ENCODE measurements around the gene SET. TPM values are rescaled to one million over a fixed set of nuclear protein-coding genes. Genes with fewer than 3 reads are reported as not detected.

Gene SET
- total and polyA plus RNA-seq, 2 of the 13 experiments (the other 11 are each of a cell fraction or from before 2014, with no cell fraction given): 94.2 to 611 TPM

DNA sequence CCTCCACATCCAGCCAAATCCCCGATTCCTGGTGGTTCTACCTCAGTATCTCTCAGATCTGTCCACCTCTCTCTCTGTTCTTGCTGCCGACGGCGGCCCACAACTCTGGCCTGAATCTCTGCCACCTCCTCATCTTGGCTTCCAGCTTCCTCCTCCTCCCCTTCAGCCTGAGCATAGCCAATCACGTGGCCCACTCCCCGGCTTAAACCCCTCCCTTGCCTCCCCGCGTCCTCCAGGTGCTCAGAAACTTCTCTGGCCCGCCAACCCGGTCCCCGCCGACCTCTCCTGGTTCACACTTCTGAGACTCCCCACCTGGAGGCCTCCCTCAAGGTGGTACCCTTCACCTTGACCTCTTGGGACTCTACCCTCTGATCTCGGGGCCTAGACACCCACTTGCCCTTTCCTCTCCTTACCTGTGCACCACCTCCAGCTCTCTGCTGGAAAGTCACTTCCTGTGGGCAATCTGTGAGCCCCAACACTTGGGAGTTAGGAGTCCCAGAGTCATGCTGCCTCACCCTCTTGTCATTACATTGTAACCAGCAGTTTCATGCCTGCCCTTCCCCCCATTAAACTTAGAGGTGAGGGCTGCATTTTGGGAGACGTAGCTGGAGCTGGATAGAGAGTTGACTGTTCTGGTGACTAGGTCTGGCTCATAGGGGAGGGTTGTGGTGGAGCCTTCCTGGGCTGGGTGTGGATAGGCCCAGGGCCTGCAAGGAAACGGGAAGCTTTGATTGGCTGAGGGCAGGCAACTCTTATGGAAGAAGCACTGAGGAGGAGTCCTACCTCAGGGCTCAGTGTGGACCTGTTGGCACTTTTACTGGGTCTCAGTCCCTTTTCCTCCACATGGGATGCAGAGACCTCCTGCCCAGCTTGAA is 4.5 kb upstream of the SET start (continued):
- TF ChIP-seq AHDC1 (CRISPR knock-in tag; IDR thresholded peaks at IDR 0.05; ENCODE audit: borderline replicate concordance): no peak
- TF ChIP-seq ARHGAP35 (CRISPR knock-in tag; IDR thresholded peaks at IDR 0.05; ENCODE audit: borderline replicate concordance): no peak
- no peak for TF ChIP-seq NR2F2 (IDR thresholded peaks at IDR 0.05; ENCODE audit: borderline replicate concordance, low read depth)
- no peak for TF ChIP-seq ZNF605 (CRISPR knock-in tag; IDR thresholded peaks at IDR 0.05)
- TF ChIP-seq HNF4G (IDR thresholded peaks at IDR 0.05; ENCODE audit: borderline replicate concordance, low read depth, low read length): no peak
- no peak for TF ChIP-seq HNF4G (CRISPR knock-in tag; IDR thresholded peaks at IDR 0.05; ENCODE audit: borderline replicate concordance, low read depth)
- no peak for TF ChIP-seq U2AF1 (optimal IDR thresholded peaks at IDR 0.05; ENCODE audit: low read depth, low read length)
- peak; percentile 4; the same call in 1 of the 2 replicates for TF ChIP-seq GLI4 (CRISPR knock-in tag; IDR thresholded peaks at IDR 0.05; ENCODE audit: borderline replicate concordance)
- peak; percentile 63; the same call in 1 of the 2 replicates for TF ChIP-seq MAZ (IDR thresholded peaks at IDR 0.05; ENCODE audit: borderline replicate concordance, low read depth, low read length)
- TF ChIP-seq MAZ (CRISPR knock-in tag; IDR thresholded peaks at IDR 0.05; ENCODE audit: low read depth): peak; percentile 73
- TF ChIP-seq ZFY (CRISPR knock-in tag; IDR thresholded peaks at IDR 0.05): peak; percentile 71
- TF ChIP-seq ZNF382 (CRISPR knock-in tag; IDR thresholded peaks at IDR 0.05; ENCODE audit: borderline replicate concordance): no peak
- 0 out of 2 replicates have a peak, but pooled peaks have one; percentile 37 for TF ChIP-seq PAWR (CRISPR knock-in tag; IDR thresholded peaks at IDR 0.05; ENCODE audit: borderline replicate concordance)
- peak; percentile 58 for TF ChIP-seq PHF8 (CRISPR knock-in tag; IDR thresholded peaks at IDR 0.05)
- TF ChIP-seq, protein P1, sequence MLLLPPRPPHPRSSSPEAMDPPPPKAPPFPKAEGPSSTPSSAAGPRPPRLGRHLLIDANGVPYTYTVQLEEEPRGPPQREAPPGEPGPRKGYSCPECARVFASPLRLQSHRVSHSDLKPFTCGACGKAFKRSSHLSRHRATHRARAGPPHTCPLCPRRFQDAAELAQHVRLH (CRISPR knock-in tag; IDR thresholded peaks at IDR 0.05; ENCODE audit: borderline replicate concordance, low read depth): no peak; the same call in 1 of the 2 replicates
- TF ChIP-seq ZZZ3 (CRISPR knock-in tag; IDR thresholded peaks at IDR 0.05; ENCODE audit: borderline replicate concordance): no peak
- TF ChIP-seq, protein P2, sequence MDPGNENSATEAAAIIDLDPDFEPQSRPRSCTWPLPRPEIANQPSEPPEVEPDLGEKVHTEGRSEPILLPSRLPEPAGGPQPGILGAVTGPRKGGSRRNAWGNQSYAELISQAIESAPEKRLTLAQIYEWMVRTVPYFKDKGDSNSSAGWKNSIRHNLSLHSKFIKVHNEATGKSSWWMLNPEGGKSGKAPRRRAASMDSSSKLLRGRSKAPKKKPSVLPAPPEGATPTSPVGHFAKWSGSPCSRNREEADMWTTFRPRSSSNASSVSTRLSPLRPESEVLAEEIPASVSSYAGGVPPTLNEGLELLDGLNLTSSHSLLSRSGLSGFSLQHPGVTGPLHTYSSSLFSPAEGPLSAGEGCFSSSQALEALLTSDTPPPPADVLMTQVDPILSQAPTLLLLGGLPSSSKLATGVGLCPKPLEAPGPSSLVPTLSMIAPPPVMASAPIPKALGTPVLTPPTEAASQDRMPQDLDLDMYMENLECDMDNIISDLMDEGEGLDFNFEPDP (CRISPR knock-in tag; conservative IDR thresholded peaks at IDR 0.05): no peak
- TF ChIP-seq ZNF350 (CRISPR knock-in tag; IDR thresholded peaks at IDR 0.05; ENCODE audit: borderline replicate concordance, low read depth): peak; percentile 42; the same call in 1 of the 2 replicates
- TF ChIP-seq ESRRA (CRISPR knock-in tag; IDR thresholded peaks at IDR 0.05; ENCODE audit: low read depth): 0 out of 2 replicates have a peak, but pooled peaks have one; percentile 34
- no peak for TF ChIP-seq ZSCAN21 (CRISPR knock-in tag; IDR thresholded peaks at IDR 0.05; ENCODE audit: borderline replicate concordance)
- TF ChIP-seq KAT8 (CRISPR knock-in tag; IDR thresholded peaks at IDR 0.05): 0 out of 2 replicates have a peak, but pooled peaks have one; percentile 32
- TF ChIP-seq ZNF383 (CRISPR knock-in tag; IDR thresholded peaks at IDR 0.05; ENCODE audit: borderline replicate concordance): 0 out of 2 replicates have a peak, but pooled peaks have one; percentile 43
